ENCODE data around the gene RPS6KB2.

DNA sequence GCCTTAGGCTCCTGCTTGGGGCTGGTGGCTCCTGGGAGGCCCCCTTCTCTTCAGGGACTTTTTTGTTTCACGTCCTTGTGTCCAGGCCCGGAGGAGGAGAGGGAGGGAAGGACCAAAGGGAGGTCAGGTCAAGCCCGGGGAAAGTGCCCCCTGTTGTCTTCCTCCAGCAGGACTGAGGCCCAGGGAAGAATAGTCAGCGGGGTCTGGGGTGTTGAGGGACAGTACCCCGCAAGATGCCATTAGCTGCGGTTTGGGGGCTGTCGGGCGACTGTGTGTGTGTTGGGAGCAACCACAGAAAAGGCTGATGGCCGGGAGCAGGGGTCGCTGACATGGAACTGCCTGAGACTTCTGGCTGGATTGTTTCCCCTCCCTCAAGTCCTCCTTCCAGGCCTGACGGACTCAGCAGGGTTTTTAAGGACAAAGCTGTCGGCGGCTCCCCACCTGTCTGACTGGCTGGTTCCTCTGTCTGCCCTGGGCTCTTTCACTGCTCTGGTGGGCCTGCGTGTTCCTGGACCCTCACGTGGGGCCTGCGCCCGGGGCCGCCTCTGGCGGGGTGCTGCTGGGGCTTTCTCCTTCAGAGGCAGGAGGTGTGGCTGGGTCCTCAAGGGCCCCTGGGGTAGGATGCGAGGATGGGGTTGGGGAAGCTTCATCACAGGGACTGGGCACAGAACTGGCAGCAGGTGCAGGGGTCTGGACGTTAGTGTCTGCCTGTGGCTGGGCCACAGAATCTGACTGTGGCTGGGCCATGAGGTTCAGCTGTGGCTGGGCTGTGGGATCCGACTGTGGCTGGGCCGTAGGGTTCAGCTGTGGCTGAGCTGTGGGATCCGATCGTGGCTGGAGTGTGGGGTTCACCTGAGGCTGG lies 22.7 kb downstream of the RPS6KB2 start:
- TF ChIP-seq CTCF (IDR thresholded peaks at IDR 0.05 in 8 of 11, conservative IDR thresholded peaks at IDR 0.05 in 3 of 11) (no peak), POLR2A (IDR thresholded peaks at IDR 0.05) (no peak)

Data from spleen (tissue), 7 donors.